ENCODE data around the gene KIF16B.

The KIF16B gene

GRCh38 chr20:16573001-16573965 is at the start of gene KIF16B:
Gene KIF16B, minus strand, starts transcription at chr20:16573448. Its CDS starts 173 bp downstream, at chr20:16573275.
- TF ChIP-seq CTCF (IDR thresholded peaks at IDR 0.05; ENCODE audit: insufficient read depth, low read length, poor library complexity, severe bottlenecking): no peak

GRCh38 chr20:16622501-16622900 is 49.3 kb upstream of the KIF16B start:
- TF ChIP-seq CTCF (IDR thresholded peaks at IDR 0.05; ENCODE audit: insufficient read depth, low read length, poor library complexity, severe bottlenecking): no peak
- Histone ChIP-seq H3K36me3 (ENCODE audit: control insufficient read depth, insufficient read depth, low read length) (no peaks in the 10 kb centered on the region), H3K27me3 (replicated peaks; ENCODE audit: control insufficient read depth, insufficient read depth, low read length) (no peaks in the 10 kb centered on the region), H3K4me3 (replicated peaks; ENCODE audit: low read depth, low read length) (no peak overlapping the region)
- no peak for DNase-seq (ENCODE audit: extremely low read depth, insufficient read length)

More at GRCh38 chr20:16573001-16573965, at the start of gene KIF16B:
- Histone ChIP-seq H3K27me3 (replicated peaks; ENCODE audit: control insufficient read depth, insufficient read depth, low read length) (no peaks in the 10 kb centered on the region), H3K4me3 (replicated peaks; ENCODE audit: low read depth, low read length) (peak within 1 kb of the TSS; percentile 78), H3K36me3 (ENCODE audit: control insufficient read depth, insufficient read depth, low read length) (no peaks in the 10 kb centered on the region)
- peak; percentile 92 for DNase-seq (ENCODE audit: extremely low read depth, insufficient read length)

GRCh38 chr20:16621435-16622141 is 48.3 kb upstream of the KIF16B start:
- TF ChIP-seq CTCF (IDR thresholded peaks at IDR 0.05; ENCODE audit: insufficient read depth, low read length, poor library complexity, severe bottlenecking): no peak
- DNase-seq (ENCODE audit: extremely low read depth, insufficient read length): no peak

GRCh38 chr20:16620961-16621360 is 47.7 kb upstream of the KIF16B start:
- Histone ChIP-seq H3K4me3 (replicated peaks; ENCODE audit: low read depth, low read length) (no peak overlapping the region), H3K27me3 (replicated peaks; ENCODE audit: control insufficient read depth, insufficient read depth, low read length) (no peaks in the 10 kb centered on the region), H3K36me3 (ENCODE audit: control insufficient read depth, insufficient read depth, low read length) (no peaks in the 10 kb centered on the region)
- DNase-seq (ENCODE audit: extremely low read depth, insufficient read length): no peak
- no peak for TF ChIP-seq CTCF (IDR thresholded peaks at IDR 0.05; ENCODE audit: insufficient read depth, low read length, poor library complexity, severe bottlenecking)

More at GRCh38 chr20:16621435-16622141, 48.3 kb upstream of the KIF16B start:
- H3K36me3 ChIP-seq (ENCODE audit: control insufficient read depth, insufficient read depth, low read length): no peaks in the 10 kb centered on the region
- no peak overlapping the region for H3K4me3 ChIP-seq (replicated peaks; ENCODE audit: low read depth, low read length)
- no peaks in the 10 kb centered on the region for H3K27me3 ChIP-seq (replicated peaks; ENCODE audit: control insufficient read depth, insufficient read depth, low read length)

- H3K27me3 ChIP-seq (replicated peaks; ENCODE audit: control insufficient read depth, insufficient read depth, low read length): no peaks in the 10 kb centered on the region
- DNase-seq (ENCODE audit: extremely low read depth, insufficient read length): no peak
- no peaks in the 10 kb centered on the region for H3K36me3 ChIP-seq (ENCODE audit: control insufficient read depth, insufficient read depth, low read length)
- TF ChIP-seq CTCF (IDR thresholded peaks at IDR 0.05; ENCODE audit: insufficient read depth, low read length, poor library complexity, severe bottlenecking): no peak
- no peak overlapping the region for H3K4me3 ChIP-seq (replicated peaks; ENCODE audit: low read depth, low read length)
Observed at GRCh38 chr20:16619953-16620352, 46.7 kb upstream of the KIF16B start.
